IPS-NIHi7 (cell line): ENCODE data around the gene GALNT17.

ENCODE experiments used
- DNase-seq: peaks from one replicate; pipeline ENCODE4 v3.0.0; 2012; ENCODE audit warnings: mixed read lengths; ENCODE audit errors: extremely low spot score

Gene GALNT17

GRCh38 chr7:71334541-71334940 is 202.6 kb downstream of the GALNT17 start:
- no peak for DNase-seq

GRCh38 chr7:71338866-71339265 is 206.9 kb downstream of the GALNT17 start:
- no peak for DNase-seq

- DNase-seq = peak; percentile 12
These were observed 208.0 kb downstream of the GALNT17 start for GRCh38 chr7:71339924-71340323.

- no peak for DNase-seq
These were observed 210.3 kb downstream of the GALNT17 start for GRCh38 chr7:71342202-71342601.

GRCh38 chr7:71343039-71343438 is 211.1 kb downstream of the GALNT17 start:
- no peak for DNase-seq

GRCh38 chr7:71343892-71344291 is 211.9 kb downstream of the GALNT17 start:
- no peak for DNase-seq

GRCh38 chr7:71345117-71345884 is 213.4 kb downstream of the GALNT17 start:
- DNase-seq = no peak

- DNase-seq = peak; percentile 35
These were observed 217.1 kb downstream of the GALNT17 start for GRCh38 chr7:71348821-71349681.

- no peak for DNase-seq
These were observed 217.9 kb downstream of the GALNT17 start for GRCh38 chr7:71349682-71350481.

GRCh38 chr7:71350680-71351079 is 218.7 kb downstream of the GALNT17 start:
- DNase-seq = no peak

GRCh38 chr7:71354716-71355115 is 222.8 kb downstream of the GALNT17 start:
- DNase-seq = no peak

GRCh38 chr7:71361451-71362032 is 229.6 kb downstream of the GALNT17 start:
- DNase-seq = no peak

GRCh38 chr7:71362240-71362639 is 230.3 kb downstream of the GALNT17 start:
- no peak for DNase-seq

GRCh38 chr7:71363223-71363622 is 231.3 kb downstream of the GALNT17 start:
- DNase-seq = no peak

GRCh38 chr7:71363627-71364026 is 231.7 kb downstream of the GALNT17 start:
- DNase-seq = no peak

GRCh38 chr7:71364551-71364950 is 232.6 kb downstream of the GALNT17 start:
- no peak for DNase-seq

- no peak for DNase-seq
These were observed 241.0 kb downstream of the GALNT17 start for GRCh38 chr7:71372991-71373390.

- DNase-seq = no peak
These were observed 245.1 kb downstream of the GALNT17 start for GRCh38 chr7:71377062-71377461.

- DNase-seq = no peak
These were observed 245.5 kb downstream of the GALNT17 start for GRCh38 chr7:71377469-71377868.

GRCh38 chr7:71384094-71384493 is 252.2 kb downstream of the GALNT17 start:
- no peak for DNase-seq

- peak; percentile 36 for DNase-seq
These were observed 253.4 kb downstream of the GALNT17 start for GRCh38 chr7:71385330-71385729.
